Measurements from ENCODE around the gene SUPT3H. TPM values are rescaled to one million over a fixed set of nuclear protein-coding genes. Genes with fewer than 3 reads are reported as not detected.

Gene SUPT3H
- total RNA-seq, 1 experiment from 2014 or later, result 12.7 TPM

- ChIA-PET CTCF (interaction anchor here (0.5 to 1.1 kb wide), 4 partner anchors 10 to 1932 kb away, joined by 3 to 4 read pairs (median 4); no protein-coding TSS in a partner anchor), POLR2A (interaction anchor here (0.6 to 1.5 kb wide), 3 partner anchors 13 to 856 kb away, joined by 3 to 7 read pairs (median 3); partner anchors contain the start of gene SUPT3H)
- H3K4me1 Mint-ChIP-seq (ENCODE audit: insufficient read depth, unreplicated experiment), result no peaks in the 10 kb centered on the region
- no peaks in the 10 kb centered on the region for H3K9me3 Mint-ChIP-seq (ENCODE audit: unreplicated experiment)
- BruUV-seq (replicated peaks), result no TSS peak
- no peak for DNase-seq (ENCODE audit: unreplicated experiment)
- H3K4me3 Mint-ChIP-seq (ENCODE audit: unreplicated experiment), result no peak overlapping the region
- H3K27me3 Mint-ChIP-seq (ENCODE audit: insufficient read depth, unreplicated experiment), result no peaks in the 10 kb centered on the region
- TF ChIP-seq CTCF (IDR thresholded peaks at IDR 0.05; ENCODE audit: unreplicated experiment), result no peak
- no peak overlapping the region for H3K27ac Mint-ChIP-seq (ENCODE audit: low read depth, unreplicated experiment)
- intact Hi-C loops (cut with micrococcal nuclease), result no loop called here
- H3K36me3 Mint-ChIP-seq (ENCODE audit: insufficient read depth, unreplicated experiment), result no peaks in the 10 kb centered on the region
Measured at GRCh38 chr6:45351667-45352066, 26.1 kb downstream of the SUPT3H start.

- no peaks in the 10 kb centered on the region for H3K4me1 Mint-ChIP-seq (ENCODE audit: insufficient read depth, unreplicated experiment)
- H3K27ac Mint-ChIP-seq (ENCODE audit: low read depth, unreplicated experiment), result no peak overlapping the region
- ChIA-PET POLR2A (interaction anchor here (0.6 to 1.5 kb wide), 3 partner anchors 12 to 856 kb away, joined by 3 to 7 read pairs (median 3); partner anchors contain the start of gene SUPT3H), CTCF (interaction anchor here (0.5 to 1.1 kb wide), 3 partner anchors 11 to 1933 kb away, joined by 3 to 4 read pairs (median 3); no protein-coding TSS in a partner anchor)
- no peaks in the 10 kb centered on the region for H3K36me3 Mint-ChIP-seq (ENCODE audit: insufficient read depth, unreplicated experiment)
- H3K27me3 Mint-ChIP-seq (ENCODE audit: insufficient read depth, unreplicated experiment), result no peaks in the 10 kb centered on the region
- H3K4me3 Mint-ChIP-seq (ENCODE audit: unreplicated experiment), result no peak overlapping the region
- no peak for DNase-seq (ENCODE audit: unreplicated experiment)
- H3K9me3 Mint-ChIP-seq (ENCODE audit: unreplicated experiment), result no peaks in the 10 kb centered on the region
- no peak for TF ChIP-seq CTCF (IDR thresholded peaks at IDR 0.05; ENCODE audit: unreplicated experiment)
- BruUV-seq (replicated peaks), result no TSS peak
- intact Hi-C loops (cut with micrococcal nuclease), result no loop called here
Measured at GRCh38 chr6:45351076-45351475, 26.7 kb downstream of the SUPT3H start.

- no peaks in the 10 kb centered on the region for H3K36me3 Mint-ChIP-seq (ENCODE audit: insufficient read depth, unreplicated experiment)
- no peak overlapping the region for H3K27ac Mint-ChIP-seq (ENCODE audit: low read depth, unreplicated experiment)
- intact Hi-C loops (cut with micrococcal nuclease), result no loop called here
- no peak overlapping the region for H3K4me3 Mint-ChIP-seq (ENCODE audit: unreplicated experiment)
- BruUV-seq (replicated peaks), result no TSS peak
- no peak for DNase-seq (ENCODE audit: unreplicated experiment)
- no peak for TF ChIP-seq CTCF (IDR thresholded peaks at IDR 0.05; ENCODE audit: unreplicated experiment)
- POLR2A ChIA-PET, result interaction anchor here (0.7 to 1.5 kb wide), 3 partner anchors 10 to 906 kb away, joined by 3 to 7 read pairs (median 5); no protein-coding TSS in a partner anchor
- no peaks in the 10 kb centered on the region for H3K27me3 Mint-ChIP-seq (ENCODE audit: insufficient read depth, unreplicated experiment)
- CTCF ChIA-PET, result interaction anchor here (0.7 to 1.1 kb wide), 2 partner anchors 12 to 1626 kb away, joined by 3 read pairs; no protein-coding TSS in a partner anchor
- no peaks in the 10 kb centered on the region for H3K4me1 Mint-ChIP-seq (ENCODE audit: insufficient read depth, unreplicated experiment)
- H3K9me3 Mint-ChIP-seq (ENCODE audit: unreplicated experiment), result no peaks in the 10 kb centered on the region
Measured at GRCh38 chr6:45350186-45350710, 27.5 kb downstream of the SUPT3H start.

- CTCF ChIA-PET, result interaction anchor here (0.6 to 0.7 kb wide), 2 partner anchors 117 to 586 kb away, joined by 3 read pairs; no protein-coding TSS in a partner anchor
- H3K4me3 Mint-ChIP-seq (ENCODE audit: unreplicated experiment), result no peak overlapping the region
- POLR2A ChIA-PET, result no interaction called here
- no peaks in the 10 kb centered on the region for H3K9me3 Mint-ChIP-seq (ENCODE audit: unreplicated experiment)
- H3K27ac Mint-ChIP-seq (ENCODE audit: low read depth, unreplicated experiment), result no peak overlapping the region
- intact Hi-C loops (cut with micrococcal nuclease), result no loop called here
- H3K27me3 Mint-ChIP-seq (ENCODE audit: insufficient read depth, unreplicated experiment), result no peaks in the 10 kb centered on the region
- no peak for TF ChIP-seq CTCF (IDR thresholded peaks at IDR 0.05; ENCODE audit: unreplicated experiment)
- H3K36me3 Mint-ChIP-seq (ENCODE audit: insufficient read depth, unreplicated experiment), result no peaks in the 10 kb centered on the region
- DNase-seq (ENCODE audit: unreplicated experiment), result no peak
- no TSS peak for BruUV-seq (replicated peaks)
- no peaks in the 10 kb centered on the region for H3K4me1 Mint-ChIP-seq (ENCODE audit: insufficient read depth, unreplicated experiment)
Measured at GRCh38 chr6:45344900-45345299, 32.8 kb downstream of the SUPT3H start.

Data from MCF 10A (cell line).